C4-2B (cell line): ENCODE measurements around the gene C5orf52.
"Not testable (repeated sequence)": the region's sequence is repeated elsewhere in the genome, so short reads cannot be mapped to it uniquely, and the experiment has no call there.

ENCODE experiments used
- H3K27ac ChIP-seq: fragments of 450-650 bp; 2 replicates; pipeline ENCODE4 v1.5.1; 2017
- ZFX ChIP-seq: fragments of 450-650 bp; IDR thresholded peaks from 2 replicates; pipeline ENCODE4 v1.6.1; 2017
- TF ChIP-seq, protein P1 (sequence below): fragments of 450-650 bp; conservative IDR thresholded peaks from 2 replicates; pipeline ENCODE4 v1.5.1; 2017; ENCODE audit warnings: mild to moderate bottlenecking

Gene C5orf52

DNA sequence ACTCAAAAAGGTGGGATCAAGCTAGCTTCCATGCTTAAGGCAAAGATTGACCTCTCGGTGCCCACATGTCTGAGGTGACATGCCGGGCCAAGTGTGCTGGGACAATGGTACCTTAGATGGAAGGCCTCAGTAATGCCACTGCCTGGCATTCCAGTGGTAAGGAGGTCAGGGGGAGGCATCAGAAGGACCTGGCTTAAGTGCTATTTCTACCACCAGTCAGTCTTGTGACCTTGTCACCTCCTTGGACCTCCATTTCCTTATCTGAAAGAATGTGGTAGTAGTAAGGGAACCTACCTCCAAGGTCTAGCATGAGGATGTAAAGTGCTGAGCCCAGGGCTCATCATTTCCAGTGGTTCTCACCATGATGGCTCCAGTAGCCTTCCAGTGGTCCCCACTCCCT, 8.9 kb downstream of the C5orf52 start:
- TF ChIP-seq, protein P1, sequence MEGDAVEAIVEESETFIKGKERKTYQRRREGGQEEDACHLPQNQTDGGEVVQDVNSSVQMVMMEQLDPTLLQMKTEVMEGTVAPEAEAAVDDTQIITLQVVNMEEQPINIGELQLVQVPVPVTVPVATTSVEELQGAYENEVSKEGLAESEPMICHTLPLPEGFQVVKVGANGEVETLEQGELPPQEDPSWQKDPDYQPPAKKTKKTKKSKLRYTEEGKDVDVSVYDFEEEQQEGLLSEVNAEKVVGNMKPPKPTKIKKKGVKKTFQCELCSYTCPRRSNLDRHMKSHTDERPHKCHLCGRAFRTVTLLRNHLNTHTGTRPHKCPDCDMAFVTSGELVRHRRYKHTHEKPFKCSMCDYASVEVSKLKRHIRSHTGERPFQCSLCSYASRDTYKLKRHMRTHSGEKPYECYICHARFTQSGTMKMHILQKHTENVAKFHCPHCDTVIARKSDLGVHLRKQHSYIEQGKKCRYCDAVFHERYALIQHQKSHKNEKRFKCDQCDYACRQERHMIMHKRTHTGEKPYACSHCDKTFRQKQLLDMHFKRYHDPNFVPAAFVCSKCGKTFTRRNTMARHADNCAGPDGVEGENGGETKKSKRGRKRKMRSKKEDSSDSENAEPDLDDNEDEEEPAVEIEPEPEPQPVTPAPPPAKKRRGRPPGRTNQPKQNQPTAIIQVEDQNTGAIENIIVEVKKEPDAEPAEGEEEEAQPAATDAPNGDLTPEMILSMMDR = no peak
- no peak overlapping the region for H3K27ac ChIP-seq

DNA sequence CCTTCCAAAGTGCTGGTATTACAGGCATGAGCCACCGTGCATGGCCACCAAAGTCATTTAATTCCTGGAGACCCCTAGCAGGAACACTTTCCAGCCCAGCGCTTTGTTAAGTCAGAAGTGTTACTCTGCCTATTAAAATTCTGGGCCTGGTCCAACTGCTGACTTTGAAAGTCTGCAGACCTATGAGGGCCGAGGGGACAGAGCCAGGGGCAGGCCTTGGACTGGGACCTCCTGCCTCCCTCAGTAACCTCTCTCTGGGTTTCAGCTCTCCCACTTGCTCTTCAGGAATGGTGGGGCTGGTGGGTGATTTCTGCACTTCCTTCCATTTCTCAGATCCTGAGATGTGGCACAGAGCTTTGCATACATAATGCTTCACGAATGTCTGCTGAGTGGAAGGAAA, 9.7 kb downstream of the C5orf52 start:
- TF ChIP-seq ZFX = no peak
- TF ChIP-seq, protein P1 = no peak

DNA sequence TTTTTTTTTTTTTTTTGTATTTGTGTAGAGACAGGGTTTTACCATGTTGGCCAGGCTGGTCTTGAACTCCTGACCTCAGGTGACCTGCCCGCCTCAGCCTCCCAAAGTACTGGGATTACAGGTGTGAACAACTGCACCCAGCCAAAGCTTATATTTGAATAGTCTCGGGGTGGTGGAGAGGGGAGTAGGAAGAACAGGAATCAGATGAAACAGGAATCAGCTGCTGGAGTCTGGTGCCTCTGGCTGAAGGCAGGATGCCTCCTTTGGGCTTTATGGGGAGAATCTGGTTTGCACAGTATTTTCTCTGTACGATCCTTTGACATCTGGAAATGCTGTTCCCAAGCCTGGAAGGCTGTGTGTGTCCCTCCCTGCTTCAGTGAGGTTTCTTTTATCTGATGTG, 10.9 kb downstream of the C5orf52 start:
- no peak overlapping the region for H3K27ac ChIP-seq
- TF ChIP-seq, protein P1 = no peak
- no peak for TF ChIP-seq ZFX

More for the DNA sequence above, 9.7 kb downstream of the C5orf52 start:
- H3K27ac ChIP-seq = no peak overlapping the region

DNA sequence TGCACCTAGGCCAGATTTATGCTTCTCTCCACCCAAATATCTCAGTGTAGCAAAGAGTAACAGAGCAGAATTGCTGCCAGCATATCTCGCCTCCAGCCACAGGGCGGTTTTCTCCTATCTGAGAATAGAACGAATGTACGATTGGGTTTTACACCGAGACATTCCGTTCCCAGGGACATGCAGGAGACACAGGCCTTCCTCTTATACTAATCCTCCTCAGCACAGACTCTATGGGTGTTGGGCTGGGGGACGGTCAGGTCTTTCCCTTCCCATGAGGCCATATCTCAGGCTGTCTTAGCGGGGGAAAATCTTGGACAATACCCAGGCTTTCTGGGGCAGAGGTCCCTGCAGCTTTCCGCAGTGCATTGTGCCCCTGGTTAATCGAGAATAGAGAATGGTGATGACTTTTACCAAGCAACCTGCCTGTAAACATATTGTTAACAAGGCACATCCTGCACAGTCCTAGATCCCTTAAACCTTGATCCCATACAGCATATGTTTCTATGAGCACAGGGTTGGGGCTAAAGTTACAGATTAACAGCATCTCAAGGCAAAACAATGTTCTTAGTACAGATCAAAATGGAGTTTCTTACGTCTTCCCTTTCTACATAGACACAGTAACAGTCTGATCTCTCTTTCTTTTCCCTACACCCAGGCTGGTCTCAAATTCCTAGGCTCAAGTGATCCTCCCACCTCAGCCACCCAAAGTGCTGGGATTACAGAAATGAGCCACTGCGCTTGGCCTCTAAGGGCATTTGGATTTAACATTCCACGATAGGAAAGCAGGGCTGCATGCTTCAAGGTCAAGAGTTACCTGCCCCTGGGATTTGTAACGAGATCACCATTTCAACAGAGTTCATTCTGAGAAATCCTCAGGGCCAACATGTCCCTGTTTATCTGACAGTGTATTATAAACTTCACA, 15.2 kb downstream of the C5orf52 start:
- not testable (repeated sequence) for H3K27ac ChIP-seq

DNA sequence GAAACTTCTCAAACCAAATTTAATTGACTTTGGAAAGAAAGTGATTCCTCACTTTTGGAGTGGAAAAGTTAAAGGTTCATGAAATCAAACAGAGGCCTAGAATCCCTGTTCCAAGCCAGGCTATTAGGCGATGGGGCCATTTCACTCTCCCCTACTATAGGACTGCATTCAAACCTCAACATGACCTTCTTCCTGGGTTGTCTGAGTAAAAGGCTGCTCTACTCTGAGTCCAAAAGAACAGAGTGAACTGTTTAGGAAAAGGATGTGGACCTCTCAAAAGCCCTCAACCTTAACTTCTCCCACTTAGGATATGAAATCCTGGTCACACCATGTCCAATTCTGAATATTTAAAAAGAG, 15.8 kb downstream of the C5orf52 start:
- no peak overlapping the region for H3K27ac ChIP-seq
- TF ChIP-seq, protein P1 = no peak
- TF ChIP-seq ZFX = no peak

DNA sequence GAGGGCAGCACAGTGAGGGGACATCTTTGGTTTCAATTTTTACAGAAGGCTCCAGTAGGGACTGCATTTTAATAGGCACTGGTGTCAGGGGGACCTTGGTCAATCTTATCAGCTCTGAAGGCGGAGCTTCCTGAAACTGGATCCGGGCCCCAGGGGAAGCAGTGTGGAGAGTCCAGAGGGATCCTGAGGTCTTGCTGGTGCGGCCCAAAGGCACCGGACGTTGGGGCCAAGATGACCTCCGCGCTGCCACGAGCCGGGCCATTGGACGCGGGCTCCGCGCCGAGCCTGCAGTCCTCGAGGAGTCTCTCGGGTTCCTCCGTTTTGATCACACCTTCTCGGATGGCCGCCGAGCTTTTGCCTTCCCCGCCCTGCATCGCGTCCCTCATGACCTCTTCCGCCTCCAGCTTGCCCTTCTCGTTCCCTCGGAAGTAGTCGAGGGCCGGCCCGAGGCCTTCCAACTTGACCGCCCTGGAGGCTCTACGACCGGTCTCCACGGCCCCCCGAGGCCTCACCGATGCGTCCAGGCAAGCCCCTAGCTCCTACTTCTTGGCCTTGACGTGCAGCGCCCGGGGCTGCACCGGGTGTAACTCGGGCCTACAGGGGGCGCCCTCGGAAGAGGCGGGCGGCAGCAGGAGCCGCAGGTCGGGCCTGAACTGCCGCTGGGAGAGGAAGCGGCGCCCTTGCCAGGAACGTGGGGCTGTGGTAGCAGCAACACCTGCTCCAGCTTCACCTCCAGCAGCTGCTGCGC, 18.8 kb downstream of the C5orf52 start:
- no peak overlapping the region for H3K27ac ChIP-seq
- TF ChIP-seq ZFX = no peak
- TF ChIP-seq, protein P1 = no peak; the same call in 1 of the 2 replicates

DNA sequence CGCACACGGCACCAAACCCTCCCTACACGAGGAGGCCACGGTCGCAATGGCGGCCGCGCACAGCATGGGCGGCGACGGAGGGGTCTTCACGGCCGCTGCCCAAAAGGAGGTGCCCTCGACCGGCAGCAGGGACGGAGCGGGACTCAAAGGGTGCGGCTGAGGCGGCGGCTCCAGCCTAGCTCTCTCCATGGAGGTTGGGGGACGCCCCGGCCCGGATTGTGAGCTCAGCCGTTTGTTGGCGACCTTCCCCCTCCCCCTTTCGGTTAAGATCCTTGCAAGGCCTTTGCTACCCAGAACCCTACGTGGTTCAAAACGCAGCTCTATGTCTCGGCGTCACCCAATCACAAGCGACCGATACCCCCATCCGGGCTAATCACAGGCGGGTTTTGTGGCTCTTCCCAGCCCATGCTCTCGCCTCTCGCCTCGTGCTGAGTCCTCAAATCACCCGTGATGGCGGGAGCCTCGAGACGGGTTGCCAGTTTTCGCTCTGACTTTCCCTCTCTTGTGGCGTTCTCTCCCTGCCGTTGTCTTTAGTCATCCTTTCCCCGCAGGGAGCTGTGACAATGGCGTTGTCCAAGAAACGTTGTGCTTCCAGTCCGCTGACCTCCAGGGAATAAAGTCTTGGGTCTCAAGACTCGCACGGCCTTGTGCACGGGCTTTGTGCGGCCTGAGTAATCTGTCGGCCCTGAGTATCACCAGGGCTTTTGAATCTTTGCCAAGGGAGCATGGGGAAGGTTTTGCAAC, 19.5 kb downstream of the C5orf52 start:
- no peak for TF ChIP-seq ZFX
- TF ChIP-seq, protein P1 = no peak; the same call in 1 of the 2 replicates
- H3K27ac ChIP-seq = no peak overlapping the region

DNA sequence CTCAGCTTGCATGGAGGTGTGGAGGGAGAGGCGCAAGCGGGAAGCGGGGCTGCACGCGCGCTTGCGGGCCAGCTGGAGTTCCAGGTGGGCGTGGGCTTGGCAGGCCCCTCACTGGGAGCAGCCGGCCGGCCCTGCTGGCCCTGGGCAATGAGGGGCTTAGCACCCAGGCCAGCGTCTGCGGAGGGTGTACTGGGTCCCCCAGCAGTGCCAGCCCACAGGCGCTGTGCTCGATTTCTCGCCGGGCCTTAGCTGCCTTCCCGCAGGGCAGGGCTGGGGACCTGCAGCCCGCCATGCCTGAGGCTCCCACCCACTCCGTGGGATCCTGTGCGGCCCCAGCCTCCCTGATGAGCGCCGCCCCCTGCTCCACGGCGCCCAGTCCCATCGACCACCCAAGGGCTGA, 22.5 kb downstream of the C5orf52 start:
- H3K27ac ChIP-seq = not testable (repeated sequence)

DNA sequence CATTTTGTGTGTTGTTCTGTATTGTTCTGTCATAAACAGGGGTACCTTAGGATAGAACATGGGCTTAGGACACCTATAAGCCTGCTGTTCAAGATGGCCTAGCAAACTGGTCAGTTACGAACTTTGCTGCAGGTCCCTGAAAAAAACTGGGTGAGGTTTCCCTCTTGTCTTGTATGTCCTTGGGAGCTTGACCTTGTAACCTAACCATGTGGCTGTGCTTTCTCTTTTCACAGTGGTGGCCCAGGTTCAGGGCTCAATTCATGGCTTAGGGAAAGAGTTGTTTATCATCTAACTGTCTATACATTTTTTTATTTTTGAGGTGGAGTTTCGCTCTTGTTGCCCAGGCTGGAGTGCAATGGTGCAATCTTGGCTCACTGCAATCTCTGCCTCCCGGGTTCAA, 24.8 kb downstream of the C5orf52 start:
- H3K27ac ChIP-seq = not testable (repeated sequence)

DNA sequence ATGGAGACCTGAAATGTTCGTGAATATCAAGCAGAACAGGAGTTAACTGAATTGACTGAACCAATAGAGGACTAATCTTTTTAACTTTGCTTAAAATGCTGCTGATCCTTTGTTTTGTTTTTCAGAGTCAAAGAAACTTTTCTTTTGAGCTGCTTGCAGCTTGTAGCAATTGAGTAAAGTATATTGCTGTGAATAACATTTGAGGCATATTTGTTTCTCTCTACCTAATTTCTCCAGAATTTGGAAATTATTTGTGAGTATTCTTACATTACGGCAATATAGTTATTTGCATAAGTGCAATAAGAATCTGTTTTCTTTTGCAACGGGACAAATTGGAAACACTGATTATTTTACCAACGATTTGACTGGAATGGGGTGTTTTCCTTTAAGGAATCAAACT, 27.3 kb downstream of the C5orf52 start:
- H3K27ac ChIP-seq = not testable (repeated sequence)
